T1000 (cell line): ENCODE measurements around the gene METRN.
"Not testable (repeated sequence)": the region's sequence is repeated elsewhere in the genome, so short reads cannot be mapped to it uniquely, and the experiment has no call there.

ENCODE experiments used
- DNase-seq: peaks from one replicate; lab custom pipeline; 2025; ENCODE audit warnings: mixed read lengths; lab: John Stamatoyannopoulos, UW

Gene METRN

GRCh38 chr16:734981-735881, 20.3 kb downstream of the METRN start:
- no peak for DNase-seq

- no peak for DNase-seq
Observed at GRCh38 chr16:735982-736453, 21.1 kb downstream of the METRN start.

GRCh38 chr16:736936-737481, 22.1 kb downstream of the METRN start:
- no peak for DNase-seq

GRCh38 chr16:739560-740458, 24.9 kb downstream of the METRN start:
- no peak for DNase-seq

DNA sequence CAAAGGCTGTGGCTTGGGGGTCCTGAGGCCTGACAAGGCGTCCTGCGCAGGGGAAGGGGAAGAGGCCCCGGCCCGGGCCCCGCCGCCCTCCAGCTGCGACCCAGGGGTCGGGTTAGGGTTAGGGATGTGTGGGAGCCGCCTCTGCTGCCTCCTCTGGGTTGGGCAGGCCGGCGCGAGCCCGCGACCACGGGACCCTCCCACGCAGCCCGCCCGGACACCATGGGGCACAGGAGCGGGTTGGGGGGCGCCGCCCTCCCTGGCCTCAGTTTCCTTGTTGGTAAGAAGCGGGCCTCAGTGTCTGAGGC, 25.5 kb downstream of the METRN start:
- DNase-seq: no peak

GRCh38 chr16:740764-741505, 26.0 kb downstream of the METRN start, which contains the start of gene CIAO3:
Gene CIAO3 (minus strand): TSS chr16:740997. CDS start chr16:740985, 12 bp downstream.
- DNase-seq: peak; percentile 91

- DNase-seq: no peak
Observed at GRCh38 chr16:741986-742629, 27.2 kb downstream of the METRN start.

DNA sequence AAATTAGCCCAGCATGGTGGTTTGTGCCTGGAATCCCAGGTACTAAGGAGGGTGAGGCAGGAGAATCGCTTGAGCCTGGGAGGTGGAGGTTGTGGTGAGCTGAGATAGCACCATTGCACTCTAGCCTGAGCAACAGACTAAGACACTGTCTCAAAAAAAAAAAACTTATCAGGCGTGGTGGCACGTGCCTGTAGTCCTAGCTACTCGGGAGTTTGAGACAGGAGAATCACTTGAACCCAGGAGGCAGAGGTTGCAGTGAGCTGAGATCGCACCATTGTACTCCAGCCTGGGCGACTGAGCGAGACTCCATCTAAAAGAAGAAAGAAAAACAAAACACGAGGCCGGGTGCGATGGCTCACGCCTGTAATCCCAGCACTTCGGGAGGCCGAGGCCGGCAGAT, 28.0 kb downstream of the METRN start:
- not testable (repeated sequence) for DNase-seq

DNA sequence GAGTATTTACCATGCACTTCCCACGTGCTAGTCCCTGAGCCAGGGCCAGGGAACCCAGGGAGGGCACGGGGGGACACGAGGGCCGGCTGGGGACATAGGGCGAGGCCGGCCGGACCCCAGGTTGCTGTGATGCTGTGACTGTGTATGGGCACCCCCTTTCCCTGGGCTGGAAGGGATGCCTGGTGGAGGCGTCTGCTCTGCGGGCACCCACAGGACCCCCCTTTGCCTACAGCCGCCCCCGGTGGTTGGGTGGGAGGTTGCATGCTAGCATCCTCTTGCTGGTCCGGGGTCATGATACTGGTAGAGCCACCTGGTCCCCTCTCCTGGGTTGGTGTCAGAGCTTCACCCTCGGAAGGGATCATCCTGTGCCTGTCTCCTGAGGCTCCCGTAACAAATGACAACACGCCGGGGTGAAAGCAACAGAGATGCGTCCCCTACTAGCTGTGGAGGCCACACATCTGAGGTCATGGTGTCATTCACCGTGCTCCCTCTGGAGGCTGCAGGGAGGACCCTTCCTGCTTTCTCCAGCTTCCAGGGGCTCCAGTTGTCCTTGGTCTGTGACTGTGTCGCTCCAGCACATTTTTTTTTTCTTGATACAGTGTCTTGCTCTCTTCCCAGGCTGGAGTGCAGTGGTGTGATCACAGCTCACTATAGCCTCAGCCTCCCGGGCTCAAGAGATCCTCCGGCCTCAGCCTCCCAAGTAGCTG, 29.0 kb downstream of the METRN start:
- no peak for DNase-seq

- DNase-seq: no peak
Observed at GRCh38 chr16:745739-746138, 30.8 kb downstream of the METRN start.

- DNase-seq: no peak
Observed at GRCh38 chr16:746637-747036, 31.7 kb downstream of the METRN start.

DNA sequence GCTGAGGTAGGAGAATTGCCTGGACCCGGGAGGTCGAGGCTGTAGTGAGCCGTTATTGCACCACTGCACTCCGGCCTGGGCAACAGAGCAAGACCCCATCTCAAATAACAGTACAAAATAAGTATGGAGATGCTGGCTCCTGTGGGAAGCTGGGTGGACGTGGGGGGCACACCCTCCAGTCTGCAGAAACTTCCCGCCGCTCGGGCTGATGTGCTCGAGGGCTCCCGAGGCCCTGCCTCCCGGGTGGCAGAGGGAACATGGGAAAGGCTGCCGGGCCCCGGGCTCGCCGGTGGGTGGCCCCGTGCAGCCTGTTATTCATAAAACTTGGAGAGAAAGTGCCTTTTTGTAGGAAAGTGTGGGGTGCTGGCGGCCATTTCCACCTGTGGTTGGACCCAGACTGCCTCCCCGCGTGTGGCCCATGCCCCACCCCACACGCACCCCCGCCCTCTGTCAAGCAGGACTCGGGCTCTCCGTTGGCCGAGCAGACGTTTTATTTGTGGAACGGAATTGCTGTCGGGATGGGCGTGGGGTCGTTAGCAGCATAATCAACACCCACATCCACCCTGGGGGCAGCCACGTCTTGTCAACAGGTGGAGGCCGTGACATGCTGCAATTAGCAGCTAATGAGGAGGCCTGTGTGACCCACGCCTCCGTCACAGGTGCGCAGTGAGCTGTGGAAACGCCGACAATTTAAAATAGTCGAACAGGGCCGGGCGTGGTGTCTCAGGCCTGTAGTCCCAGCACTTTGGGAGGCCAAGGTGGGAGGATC, 33.2 kb downstream of the METRN start:
- no peak for DNase-seq

DNA sequence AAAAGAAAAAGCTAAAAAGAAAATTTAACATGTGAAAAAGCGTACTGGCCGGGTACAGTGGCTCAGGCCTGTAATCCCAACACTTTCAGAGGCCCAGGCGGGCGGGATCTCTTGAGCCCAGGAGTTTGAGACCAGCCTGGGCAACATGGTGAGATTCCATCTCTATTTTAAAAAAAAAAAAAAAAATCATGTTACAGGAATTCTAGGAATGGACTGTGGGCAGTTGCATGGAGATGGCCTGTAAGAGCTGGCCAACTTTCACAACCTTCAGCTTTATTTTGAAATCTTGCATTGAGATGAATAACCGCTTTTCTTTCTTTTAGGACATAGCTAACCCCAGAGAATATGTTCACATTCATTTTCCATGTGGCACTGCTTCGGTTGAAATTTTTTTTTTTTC, 34.1 kb downstream of the METRN start:
- no peak for DNase-seq

- DNase-seq: no peak
Observed at GRCh38 chr16:750485-750884, 35.6 kb downstream of the METRN start.

DNA sequence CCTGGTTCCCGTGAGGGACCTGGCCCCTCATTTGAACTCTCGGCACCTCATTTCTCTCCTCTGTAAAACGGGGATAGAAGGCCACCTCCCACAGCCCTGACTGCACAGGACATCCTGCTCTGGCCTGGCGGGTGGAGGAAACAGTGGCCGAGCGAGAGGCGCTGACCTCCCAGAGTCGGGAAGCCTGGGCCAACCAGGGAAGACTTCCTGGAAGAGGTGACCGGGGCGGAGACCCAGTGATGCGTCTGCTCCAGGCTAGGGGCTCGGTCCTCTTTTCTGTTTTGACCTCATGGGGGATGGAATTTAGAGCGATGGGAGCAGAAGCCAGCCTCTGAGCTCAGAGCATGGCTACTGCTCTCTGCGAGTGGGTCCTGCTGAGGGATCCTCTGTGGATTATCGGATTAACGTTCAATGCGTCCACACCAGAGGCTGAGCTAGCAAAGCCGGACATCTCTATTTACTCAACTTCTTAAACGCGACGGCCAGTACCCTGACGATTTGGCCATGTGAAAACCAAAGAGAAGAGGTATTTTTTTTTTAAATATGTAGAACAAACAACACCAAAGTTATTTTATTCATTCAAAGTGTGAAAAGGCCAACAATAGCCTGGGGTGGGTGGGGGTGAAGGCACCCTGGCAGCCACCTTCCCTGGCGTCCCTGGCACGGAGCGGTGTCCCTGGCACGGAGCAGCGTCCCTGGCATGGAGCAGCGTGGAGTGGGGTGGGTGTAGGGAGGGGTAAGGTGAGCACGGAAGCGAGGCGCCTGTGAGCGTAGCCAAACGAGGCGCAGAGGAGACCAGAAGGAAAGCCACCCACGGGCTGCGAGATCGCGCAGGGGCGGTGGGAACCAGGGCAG, 36.5 kb downstream of the METRN start:
- no peak for DNase-seq

DNA sequence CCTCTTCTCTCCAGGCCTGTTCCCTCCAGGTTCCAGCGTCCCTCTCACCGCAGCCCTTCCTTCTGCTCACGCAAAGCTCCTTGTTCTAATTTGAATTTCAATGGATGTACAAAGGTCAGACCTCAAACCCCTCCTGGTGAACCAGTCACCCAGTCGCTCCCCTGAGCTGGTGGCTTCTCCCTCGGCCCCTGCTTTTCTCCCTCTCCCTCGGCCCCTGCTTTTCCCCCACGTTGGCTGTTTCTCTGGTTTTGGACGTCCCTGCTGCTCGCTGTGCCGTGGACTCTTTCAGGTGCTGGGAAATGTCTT, 37.0 kb downstream of the METRN start:
- DNase-seq: no peak

GRCh38 chr16:754121-754607, 39.2 kb downstream of the METRN start:
- DNase-seq: not testable (repeated sequence)

GRCh38 chr16:754656-755055, 39.7 kb downstream of the METRN start:
- DNase-seq: no peak

GRCh38 chr16:756428-756827, 41.5 kb downstream of the METRN start:
- no peak for DNase-seq
